GM19025 (cell line): ENCODE results near the gene RARRES2.
"Not testable (repeated sequence)": the region's sequence is repeated elsewhere in the genome, so short reads cannot be mapped to it uniquely, and the experiment has no call there.

Experiments
- ATAC-seq: cut with Tn5 transposase; IDR thresholded peaks from one replicate; pipeline ENCODE4 v1.9.1; 2021; ENCODE audit warnings: mild to moderate bottlenecking, low read depth, moderate library complexity; ENCODE audit not compliant: unreplicated experiment

Gene RARRES2

GRCh38 chr7:150304499-150305258, 36.8 kb downstream of the RARRES2 start:
- ATAC-seq = not testable (repeated sequence)

GRCh38 chr7:150302908-150303310, 38.5 kb downstream of the RARRES2 start:
- not testable (repeated sequence) for ATAC-seq

- not testable (repeated sequence) for ATAC-seq
These were observed 43.5 kb downstream of the RARRES2 start for GRCh38 chr7:150297978-150298377.

- ATAC-seq = not testable (repeated sequence)
These were observed 44.6 kb downstream of the RARRES2 start for GRCh38 chr7:150296802-150297201.

- ATAC-seq = not testable (repeated sequence)
These were observed 45.8 kb downstream of the RARRES2 start for GRCh38 chr7:150295614-150296013.

- ATAC-seq = not testable (repeated sequence)
These were observed 46.4 kb downstream of the RARRES2 start for GRCh38 chr7:150295027-150295426.

GRCh38 chr7:150290317-150290716, 51.1 kb downstream of the RARRES2 start:
- not testable (repeated sequence) for ATAC-seq

- ATAC-seq = not testable (repeated sequence)
These were observed 52.6 kb downstream of the RARRES2 start for GRCh38 chr7:150288816-150289215.
